ENCODE data around the gene MTHFD2L. TPM values are rescaled to one million over a fixed set of nuclear protein-coding genes. Genes with fewer than 3 reads are reported as not detected.
A peak's percentile ranks its signal among the peaks of the same experiment; 100 is the strongest.
"Not testable (repeated sequence)": the region's sequence is repeated elsewhere in the genome, so short reads cannot be mapped to it uniquely, and the experiment has no call there.

MTHFD2L gene
- total and polyA plus RNA-seq, 8 donors: 9.1 to 19.1 (median 16.6) TPM

DNA sequence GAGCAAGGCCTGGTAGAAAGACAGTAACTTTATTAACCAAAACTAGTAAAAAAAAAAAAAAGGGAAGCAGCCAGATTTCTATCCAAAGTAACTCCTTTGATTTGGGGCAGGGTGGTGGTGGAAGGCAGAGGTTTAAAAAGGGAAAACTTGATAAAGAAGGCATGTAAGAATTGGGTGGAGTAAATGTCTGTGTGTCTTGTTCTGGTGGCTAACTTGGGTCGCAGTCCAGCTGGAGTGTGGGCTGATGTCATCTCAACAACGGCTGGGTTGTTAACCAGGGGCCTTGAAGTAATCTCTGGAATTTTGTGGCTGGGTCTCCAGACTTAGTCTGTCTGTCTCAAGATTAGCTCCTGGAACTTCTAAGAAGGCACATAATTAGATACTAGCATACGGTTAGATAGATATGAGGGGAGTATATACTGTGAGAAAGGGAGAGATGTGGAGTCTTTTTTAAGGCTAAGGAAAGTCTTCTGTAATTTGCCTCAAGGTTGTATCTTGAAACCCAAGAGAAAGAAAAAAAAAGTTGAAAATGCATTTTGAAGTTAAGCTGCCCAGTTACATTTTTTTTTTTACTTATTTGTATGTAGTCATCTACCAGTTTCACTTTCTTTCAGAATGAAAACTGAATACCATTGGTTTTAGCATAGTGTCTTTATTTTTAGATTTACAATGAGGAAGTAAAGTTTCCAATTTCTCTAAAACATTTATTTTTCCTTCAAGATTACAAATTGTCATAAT, 48.3 kb downstream of the MTHFD2L start:
- ATAC-seq: peak; percentile 17
- peaks cover 0 to 9% of the 10 kb centered on the region in 2 donors for H3K4me1 ChIP-seq
- H3K27me3 ChIP-seq: no peaks in the 10 kb centered on the region
- H3K36me3 ChIP-seq: peaks cover 0 to 3% of the 10 kb centered on the region in 2 donors
- H3K27ac ChIP-seq: peak overlapping the region in 1 of 2 donors; percentile 55
- H3K4me3 ChIP-seq: no peak overlapping the region
- peaks cover 0 to 5% of the 10 kb centered on the region in 2 donors for H3K9me3 ChIP-seq
- intact Hi-C loops (cut with DNase I): no loop called here
- no peak for DNase-seq
- TF ChIP-seq, protein P1, sequence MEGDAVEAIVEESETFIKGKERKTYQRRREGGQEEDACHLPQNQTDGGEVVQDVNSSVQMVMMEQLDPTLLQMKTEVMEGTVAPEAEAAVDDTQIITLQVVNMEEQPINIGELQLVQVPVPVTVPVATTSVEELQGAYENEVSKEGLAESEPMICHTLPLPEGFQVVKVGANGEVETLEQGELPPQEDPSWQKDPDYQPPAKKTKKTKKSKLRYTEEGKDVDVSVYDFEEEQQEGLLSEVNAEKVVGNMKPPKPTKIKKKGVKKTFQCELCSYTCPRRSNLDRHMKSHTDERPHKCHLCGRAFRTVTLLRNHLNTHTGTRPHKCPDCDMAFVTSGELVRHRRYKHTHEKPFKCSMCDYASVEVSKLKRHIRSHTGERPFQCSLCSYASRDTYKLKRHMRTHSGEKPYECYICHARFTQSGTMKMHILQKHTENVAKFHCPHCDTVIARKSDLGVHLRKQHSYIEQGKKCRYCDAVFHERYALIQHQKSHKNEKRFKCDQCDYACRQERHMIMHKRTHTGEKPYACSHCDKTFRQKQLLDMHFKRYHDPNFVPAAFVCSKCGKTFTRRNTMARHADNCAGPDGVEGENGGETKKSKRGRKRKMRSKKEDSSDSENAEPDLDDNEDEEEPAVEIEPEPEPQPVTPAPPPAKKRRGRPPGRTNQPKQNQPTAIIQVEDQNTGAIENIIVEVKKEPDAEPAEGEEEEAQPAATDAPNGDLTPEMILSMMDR (IDR thresholded peaks at IDR 0.05): no peak

DNA sequence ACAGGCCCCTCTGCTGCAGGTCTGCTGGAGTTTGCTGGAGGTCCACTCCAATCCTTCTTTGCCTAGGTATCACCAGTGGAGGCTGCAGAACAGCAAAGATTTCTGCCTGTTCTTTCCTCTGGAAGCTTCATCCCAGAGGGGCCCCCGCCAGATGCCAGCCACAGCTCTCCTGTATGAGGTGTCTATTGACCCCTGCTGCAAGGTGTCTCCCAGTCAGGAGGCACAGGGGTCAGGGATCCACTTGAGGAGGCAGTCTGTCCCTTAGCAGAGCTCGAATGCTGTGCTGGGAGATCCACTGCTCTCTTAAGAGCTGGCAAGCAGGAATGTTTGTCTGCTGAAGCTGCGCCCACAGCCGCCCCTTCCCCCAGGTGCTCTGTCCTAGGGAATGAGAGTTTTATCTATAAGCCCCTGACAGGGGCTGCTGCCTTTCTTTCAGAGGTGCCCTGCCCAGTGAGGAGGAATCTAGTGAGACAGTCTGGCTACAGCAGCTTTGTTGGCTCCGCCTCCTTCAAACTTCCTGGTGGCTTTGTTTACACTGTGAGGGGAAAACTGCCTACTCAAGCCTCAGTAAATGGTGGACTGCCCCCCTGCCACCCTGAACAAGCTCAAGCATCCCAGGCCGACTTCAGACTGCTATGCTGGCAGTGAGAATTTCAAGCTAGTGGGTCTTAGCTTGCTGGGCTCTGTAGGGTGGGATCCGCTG, 56.7 kb downstream of the MTHFD2L start:
- H3K36me3 ChIP-seq; H3K9me3 ChIP-seq; H3K4me3 ChIP-seq; H3K4me1 ChIP-seq; H3K27me3 ChIP-seq; H3K27ac ChIP-seq; intact Hi-C loops (cut with DNase I): not testable (repeated sequence)
- peak in 1 of 4 donors; percentile 12 for DNase-seq
- peak; percentile 25 for ATAC-seq

DNA sequence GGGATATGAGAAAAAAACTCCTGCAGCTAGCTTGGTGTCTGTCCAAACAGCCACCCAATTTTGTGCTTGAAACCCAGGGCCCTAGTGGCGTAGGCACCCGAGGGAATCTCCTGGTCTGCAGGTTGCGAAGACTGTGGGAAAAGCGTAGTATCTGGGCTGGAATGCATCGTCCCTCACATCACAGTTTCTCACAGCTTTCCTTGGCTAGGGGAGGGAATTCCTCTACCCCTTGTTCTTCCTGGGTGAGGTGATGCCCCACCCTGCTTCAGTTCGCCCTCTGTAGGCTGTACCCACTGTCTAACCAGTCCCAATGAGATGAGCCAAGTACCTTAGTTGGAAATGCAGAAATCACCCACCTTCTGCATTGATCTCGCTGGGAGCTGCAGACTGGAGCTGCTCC, 57.3 kb downstream of the MTHFD2L start:
- H3K4me3 ChIP-seq; intact Hi-C loops (cut with DNase I): not testable (repeated sequence)

DNA sequence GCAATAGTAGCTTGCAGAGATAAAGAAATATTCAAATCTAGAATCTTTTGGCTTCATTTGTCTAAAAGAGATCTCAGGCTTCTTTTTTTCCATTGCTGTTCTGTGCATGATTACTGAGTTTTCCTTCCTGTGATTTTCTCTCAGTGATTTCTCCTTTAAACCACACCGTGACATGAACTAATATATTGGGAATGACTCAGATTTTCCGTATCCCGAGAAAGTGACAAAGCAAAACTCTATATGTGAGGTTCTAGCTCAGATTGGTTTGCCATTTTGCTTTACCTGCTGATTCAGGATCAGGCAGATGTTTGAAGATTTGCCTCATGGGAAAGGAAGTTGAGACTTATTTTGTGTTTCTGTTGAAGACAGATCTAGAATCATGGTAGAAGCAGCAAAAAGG, 59.4 kb downstream of the MTHFD2L start:
- Histone ChIP-seq H3K4me3 (no peak overlapping the region), H3K4me1 (no peaks in the 10 kb centered on the region), H3K27me3 (no peaks in the 10 kb centered on the region), H3K36me3 (no peaks in the 10 kb centered on the region), H3K27ac (no peak overlapping the region), H3K9me3 (no peaks in the 10 kb centered on the region)
- intact Hi-C loops (cut with DNase I): no loop called here
- TF ChIP-seq, protein P1 (IDR thresholded peaks at IDR 0.05): no peak
- ATAC-seq (no peak), DNase-seq (no peak)

More for the DNA sequence above, 57.3 kb downstream of the MTHFD2L start:
- not testable (repeated sequence) for H3K4me1 ChIP-seq, DNase-seq, H3K9me3 ChIP-seq, H3K27me3 ChIP-seq, H3K27ac ChIP-seq, ATAC-seq, H3K36me3 ChIP-seq

DNA sequence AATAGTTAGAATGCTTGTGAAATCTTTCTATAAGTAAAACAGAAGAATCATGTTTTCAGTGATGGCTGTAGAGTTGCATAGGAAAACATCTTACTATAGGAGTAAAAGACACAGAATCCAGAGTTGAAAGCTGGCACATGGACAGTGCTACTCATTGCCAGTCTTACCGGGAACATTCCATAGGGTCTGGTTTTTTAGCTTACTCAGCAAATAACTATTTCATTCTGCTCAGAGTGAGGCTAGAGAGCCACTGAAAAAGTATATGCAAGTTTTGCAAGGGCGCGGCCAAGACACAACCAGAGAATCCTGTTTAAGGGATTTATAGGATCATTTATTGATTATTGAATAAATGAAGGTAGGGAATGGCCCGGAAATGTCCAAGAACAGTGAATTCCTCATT, 60.3 kb downstream of the MTHFD2L start:
- ATAC-seq (no peak), DNase-seq (no peak)
- Histone ChIP-seq H3K9me3 (no peaks in the 10 kb centered on the region), H3K4me3 (no peak overlapping the region), H3K4me1 (no peaks in the 10 kb centered on the region), H3K27me3 (no peaks in the 10 kb centered on the region), H3K36me3 (no peaks in the 10 kb centered on the region), H3K27ac (no peak overlapping the region)
- intact Hi-C loops (cut with DNase I): no loop called here
- TF ChIP-seq, protein P1 (IDR thresholded peaks at IDR 0.05): no peak

DNA sequence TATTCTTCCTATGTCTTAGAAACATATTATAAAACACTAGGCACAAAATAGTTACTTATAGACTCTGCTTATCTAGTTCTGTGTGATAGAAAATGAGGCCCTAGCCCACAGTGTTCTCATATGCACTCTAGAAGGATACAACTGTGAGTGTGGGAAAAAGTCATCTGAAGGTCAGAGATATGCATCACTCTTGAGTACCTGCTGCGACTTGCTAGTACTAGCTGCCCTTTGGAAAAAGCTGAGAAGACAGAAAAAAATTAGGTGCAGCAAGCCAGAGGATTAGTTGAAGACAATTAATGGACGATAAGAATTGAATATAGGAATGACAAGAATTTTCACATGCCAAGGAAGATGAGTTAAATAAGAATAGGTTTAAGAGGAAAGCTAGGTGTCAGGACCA, 61.3 kb downstream of the MTHFD2L start:
- Histone ChIP-seq H3K27ac (no peak overlapping the region), H3K4me3 (no peak overlapping the region), H3K9me3 (no peaks in the 10 kb centered on the region), H3K27me3 (no peaks in the 10 kb centered on the region), H3K4me1 (peaks cover 0 to 5% of the 10 kb centered on the region in 2 donors), H3K36me3 (no peaks in the 10 kb centered on the region)
- DNase-seq (no peak), ATAC-seq (no peak)
- TF ChIP-seq, protein P1 (IDR thresholded peaks at IDR 0.05): no peak
- intact Hi-C loops (cut with DNase I): no loop called here

Measured in left lung (tissue), 10 donors.